ENCODE results near the gene YPEL4.

DNA sequence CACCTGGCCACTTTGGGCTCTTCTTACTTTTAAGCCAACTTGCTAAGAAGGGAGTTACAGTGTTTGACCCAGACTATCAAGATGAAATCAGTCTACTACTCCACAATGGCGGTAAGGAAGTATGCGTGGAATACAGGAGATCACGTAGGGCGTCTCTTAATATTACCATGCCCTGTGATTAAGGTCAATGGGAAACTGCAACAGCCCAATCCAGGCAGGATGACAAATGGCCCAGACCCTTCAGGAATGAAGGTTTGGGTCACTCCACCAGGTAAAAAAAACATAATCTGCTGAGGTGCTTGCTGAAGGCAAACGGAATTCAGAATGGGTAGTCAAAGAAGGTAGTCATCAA lies 1.0 kb upstream of the YPEL4 start:
- TF ChIP-seq CTCF (IDR thresholded peaks at IDR 0.05) = no peak
- no peak for TF ChIP-seq ZFX (IDR thresholded peaks at IDR 0.05; ENCODE audit: borderline replicate concordance)

Data from 22Rv1 (cell line).